ENCODE results near the gene ZBTB46.

DNA sequence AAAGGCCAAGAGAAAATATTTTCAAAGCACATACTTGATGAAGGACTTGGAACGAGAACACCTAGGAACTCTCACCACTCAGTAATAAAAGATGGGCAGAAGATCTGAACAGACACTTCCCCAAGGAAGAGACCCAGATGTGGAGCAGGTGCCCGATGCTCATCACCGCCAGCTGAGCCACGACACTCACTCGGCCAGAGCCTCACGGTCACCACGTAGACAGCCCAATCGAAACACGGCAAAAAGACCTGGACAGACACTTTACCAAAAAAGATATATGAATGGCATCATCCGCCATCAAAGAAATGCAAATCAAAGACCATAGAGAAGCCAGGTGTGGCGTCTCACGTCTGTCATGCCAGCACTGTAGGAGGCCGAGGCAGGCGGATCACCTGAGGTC lies 49.9 kb downstream of the ZBTB46 start:
- TF ChIP-seq, protein P1, sequence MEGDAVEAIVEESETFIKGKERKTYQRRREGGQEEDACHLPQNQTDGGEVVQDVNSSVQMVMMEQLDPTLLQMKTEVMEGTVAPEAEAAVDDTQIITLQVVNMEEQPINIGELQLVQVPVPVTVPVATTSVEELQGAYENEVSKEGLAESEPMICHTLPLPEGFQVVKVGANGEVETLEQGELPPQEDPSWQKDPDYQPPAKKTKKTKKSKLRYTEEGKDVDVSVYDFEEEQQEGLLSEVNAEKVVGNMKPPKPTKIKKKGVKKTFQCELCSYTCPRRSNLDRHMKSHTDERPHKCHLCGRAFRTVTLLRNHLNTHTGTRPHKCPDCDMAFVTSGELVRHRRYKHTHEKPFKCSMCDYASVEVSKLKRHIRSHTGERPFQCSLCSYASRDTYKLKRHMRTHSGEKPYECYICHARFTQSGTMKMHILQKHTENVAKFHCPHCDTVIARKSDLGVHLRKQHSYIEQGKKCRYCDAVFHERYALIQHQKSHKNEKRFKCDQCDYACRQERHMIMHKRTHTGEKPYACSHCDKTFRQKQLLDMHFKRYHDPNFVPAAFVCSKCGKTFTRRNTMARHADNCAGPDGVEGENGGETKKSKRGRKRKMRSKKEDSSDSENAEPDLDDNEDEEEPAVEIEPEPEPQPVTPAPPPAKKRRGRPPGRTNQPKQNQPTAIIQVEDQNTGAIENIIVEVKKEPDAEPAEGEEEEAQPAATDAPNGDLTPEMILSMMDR (IDR thresholded peaks at IDR 0.05; ENCODE audit: insufficient read depth, low read length, poor library complexity, severe bottlenecking) = no peak
- no peak for TF ChIP-seq EZH2phosphoT487 (conservative IDR thresholded peaks at IDR 0.05; ENCODE audit: low read length)

Data from SU-DHL-6 (cell line).